ENCODE measurements around the gene PTPRO. TPM values are rescaled to one million over a fixed set of nuclear protein-coding genes. Genes with fewer than 3 reads are reported as not detected.
A peak's percentile ranks its signal among the peaks of the same experiment; 100 is the strongest.

The PTPRO gene
- polyA plus RNA-seq, 1 of the 3 experiments (the other 2 are of a cell fraction): 1.4 TPM

GRCh38 chr12:15323480-15323879 lies 1.2 kb downstream of the PTPRO start:
- Histone ChIP-seq H3K27ac (ENCODE audit: low read depth in 2 of 2, low read length in 1 of 2) (no peak overlapping the region), H3K79me2 (ENCODE audit: insufficient read depth) (no peaks in the 10 kb centered on the region), H3F3A (replicated peaks; ENCODE audit: insufficient read depth) (peaks cover 4% of the 10 kb centered on the region), H3K4me3 (ENCODE audit: low read depth in 2 of 2, low read length in 1 of 2) (peak overlapping the region; percentile 61 to 75; a peak in 2 of 4 replicates), H3K4me1 (ENCODE audit: control insufficient read depth in 1 of 2, insufficient read depth in 2 of 2, low read depth in 1 of 2, low read length in 1 of 2) (peaks cover 0 to 6% of the 10 kb centered on the region in 2 experiments; a peak in 2 of 4 replicates), H3K9me2 (no peaks in the 10 kb centered on the region), H2AFZ (ENCODE audit: low read depth) (0 out of 2 replicates have a peak overlapping the region, but pooled peaks have one; percentile 88), H3K36me3 (replicated peaks in 1 of 2; ENCODE audit: control insufficient read depth in 1 of 2, insufficient read depth in 2 of 2, low read length in 1 of 2) (no peaks in the 10 kb centered on the region), H3K4me2 (peak overlapping the region; percentile 92), H3K27me3 (ENCODE audit: insufficient read depth) (no peaks in the 10 kb centered on the region; the same call in 1 of the 2 replicates), H3K9me3 (no peaks in the 10 kb centered on the region), H3K9ac (no peak overlapping the region), H4K20me1 (ENCODE audit: insufficient read depth) (no peaks in the 10 kb centered on the region)
- WGBS (ENCODE audit: low lambda C conversion rate): 31% methylated on average over 4 of the region's 4 CpGs
- no peak for TF ChIP-seq PBX3 (IDR thresholded peaks at IDR 0.05)
- peak; percentile 84; the same call in 1 of the 2 replicates for TF ChIP-seq REST (IDR thresholded peaks at IDR 0.05; ENCODE audit: low read depth, low read length)
- no peak for DNase-seq
- CTCF ChIA-PET: no interaction called here
- POLR2A ChIA-PET: no interaction called here

- 61% methylated on average over 5 of the region's 5 CpGs for WGBS (ENCODE audit: low lambda C conversion rate)
- TF ChIP-seq EZH2phosphoT487 (IDR thresholded peaks at IDR 0.05; ENCODE audit: borderline replicate concordance, low read depth): no peak
- no peak for TF ChIP-seq NRF1 (IDR thresholded peaks at IDR 0.05; ENCODE audit: low read depth, low read length)
- no peak for TF ChIP-seq ZBTB33 (IDR thresholded peaks at IDR 0.05; ENCODE audit: borderline replicate concordance, low read depth)
- TF ChIP-seq YY1 (IDR thresholded peaks at IDR 0.05; ENCODE audit: low read depth): no peak
- TF ChIP-seq FOXM1 (IDR thresholded peaks at IDR 0.05; ENCODE audit: low read depth): no peak
- TF ChIP-seq GABPA (IDR thresholded peaks at IDR 0.05; ENCODE audit: low read depth): no peak
- no peak for TF ChIP-seq GATA2 (CRISPR knock-in tag; IDR thresholded peaks at IDR 0.05)
- TF ChIP-seq PBX3 (IDR thresholded peaks at IDR 0.05): no peak
- no peak for TF ChIP-seq FOSL2 (IDR thresholded peaks at IDR 0.05; ENCODE audit: borderline replicate concordance, low read depth)
- no peak for TF ChIP-seq REST (IDR thresholded peaks at IDR 0.05; ENCODE audit: low read depth, low read length)
- no peak for TF ChIP-seq USF2 (IDR thresholded peaks at IDR 0.05; ENCODE audit: borderline replicate concordance, low read depth, low read length)
- no peak for TF ChIP-seq TAF1 (IDR thresholded peaks at IDR 0.05; ENCODE audit: borderline replicate concordance, low read depth, low read length)
- TF ChIP-seq NFIC (IDR thresholded peaks at IDR 0.05; ENCODE audit: borderline replicate concordance): no peak
Measured at GRCh38 chr12:15329891-15330290, 7.6 kb downstream of the PTPRO start.

More at GRCh38 chr12:15329891-15330290, 7.6 kb downstream of the PTPRO start:
- no peak overlapping the region for H3K4me3 ChIP-seq (ENCODE audit: low read depth in 2 of 2, low read length in 1 of 2)
- H3K4me2 ChIP-seq: no peak overlapping the region
- no peaks in the 10 kb centered on the region for H4K20me1 ChIP-seq (ENCODE audit: insufficient read depth)
- H2AFZ ChIP-seq (ENCODE audit: low read depth): no peak overlapping the region
- no peaks in the 10 kb centered on the region for H3K9me2 ChIP-seq
- H3K4me1 ChIP-seq (ENCODE audit: control insufficient read depth in 1 of 2, insufficient read depth in 2 of 2, low read depth in 1 of 2, low read length in 1 of 2): no peaks in the 10 kb centered on the region
- ChIA-PET CTCF (interaction anchor here (0.6 to 1.3 kb wide), 2 partner anchors 11 to 43 kb away, joined by 4 to 5 read pairs; no protein-coding TSS in a partner anchor), POLR2A (no interaction called here)
- no peaks in the 10 kb centered on the region for H3F3A ChIP-seq (replicated peaks; ENCODE audit: insufficient read depth)
- H3K9me3 ChIP-seq: no peaks in the 10 kb centered on the region
- no peak for DNase-seq
- no peaks in the 10 kb centered on the region for H3K27me3 ChIP-seq (ENCODE audit: insufficient read depth)
- H3K79me2 ChIP-seq (ENCODE audit: insufficient read depth): no peaks in the 10 kb centered on the region
- no peak overlapping the region for H3K9ac ChIP-seq
- H3K36me3 ChIP-seq (replicated peaks in 1 of 2; ENCODE audit: control insufficient read depth in 1 of 2, insufficient read depth in 2 of 2, low read length in 1 of 2): no peaks in the 10 kb centered on the region
- H3K27ac ChIP-seq (ENCODE audit: low read depth in 2 of 2, low read length in 1 of 2): no peak overlapping the region

Measured in SK-N-SH (cell line).